Adrenal gland (tissue), 12 donors: Measurements from ENCODE around the gene PLXNA2. TPM values are rescaled to one million over a fixed set of nuclear protein-coding genes. Genes with fewer than 3 reads are reported as not detected.

Experiments used
- DNase-seq, 7 donors: peaks; one replicate each; pipeline ENCODE4 v3.0.0-alpha.2; 2019 to 2020
- H3K27ac ChIP-seq, 5 donors: fragments of 200-600 bp; sonication (generic) in 4 of 5; 1 replicate in 3 of 5; 2 replicates in 2 of 5; pipeline versions ENCODE4 v1.5.1 to v1.8.0; 2016 to 2020; ENCODE audit warnings: mild to moderate bottlenecking in 1 of 5
- H3K27me3 ChIP-seq: fragments of 200-600 bp; 2 replicates; pipeline ENCODE4 v1.8.0; 2021
- H3K36me3 ChIP-seq, 2 donors: fragments of 200-600 bp; replicated peaks in 1 of 2; 1 replicate in 1 of 2; 2 replicates in 1 of 2; pipeline versions ENCODE4 v1.5.1 to v1.8.0; 2018 to 2022
- H3K4me1 ChIP-seq, 2 donors: fragments of 200-600 bp; replicated peaks in 1 of 2; 1 replicate in 1 of 2; 2 replicates in 1 of 2; pipeline versions ENCODE4 v1.5.1 to v1.8.0; 2018 to 2021
- H3K4me3 ChIP-seq, 4 donors: fragments of 200-600 bp; sonication (generic) in 3 of 4; one replicate each; pipeline ENCODE4 v1.5.1; 2016 to 2018
- H3K9me3 ChIP-seq, 3 donors: fragments of 200-600 bp; sonication (generic) in 1 of 3; replicated peaks in 1 of 3; 1 replicate in 2 of 3; 2 replicates in 1 of 3; pipeline versions ENCODE4 v1.5.1 to v1.8.0; 2016 to 2021
- CTCF ChIP-seq, 6 experiments: fragments of 450-650 bp in 4 of 6; fragments of 200-600 bp in 2 of 6; sonication (generic) in 1 of 6; IDR thresholded peaks; 1 replicate in 5 of 6; 2 replicates in 1 of 6; pipeline versions ENCODE4 v1.5.1 to v1.8.0; 2016 to 2021; ENCODE audit warnings: antibody characterized with exemption in 6 of 6, mild to moderate bottlenecking in 2 of 6, moderate library complexity in 1 of 6
- POLR2A ChIP-seq, 2 donors: fragments of 450-650 bp; IDR thresholded peaks; one replicate each; pipeline ENCODE4 v1.6.1; 2017; ENCODE audit warnings: antibody characterized with exemption in 2 of 2, mild to moderate bottlenecking in 2 of 2, moderate library complexity in 1 of 2
- WGBS, 4 donors: extraction: QIAGEN DNeasy Blood & Tissue Kit in 2 of 4; methylation state at CpG; one replicate each; pipeline versions ENCODE4 v1.1.5 to v1.1.7; 2013 to 2017; 5-methylcytosine and 5-hydroxymethylcytosine counted together
- intact Hi-C, 2 donors: fragments of 100-400 bp; cut with DNase I; formaldehyde crosslinking; loops; one replicate each; pipeline versions ENCODE4 v1.14.1 to v1.15.0; 2022 to 2023
- polyA plus RNA-seq, 3 donors: library from polyadenylated mRNA; stranded (reverse); fragments of 200-250 nt in 2 of 3; fragments of 350-450 nt in 1 of 3; fragmentation: Illumina TruSeq in 1 of 3; extraction: RNeasy Lipid Tissue Mini Kit (QIAGEN cat#74804) in 1 of 3; gene quantifications; one replicate each; pipeline ENCODE4 v1.2.3, GENCODE V29; 2013 to 2014
- total RNA-seq, 9 donors: library from RNA; depleted of rRNA in 4 of 9; stranded (reverse); fragments of >200 nt in 4 of 9; fragments of 120-200 nt in 1 of 9; fragmentation: NEBNext Ultra II Directional in 1 of 9; extraction: Animal tissue kit (Norgen Biotek cat#: 25700) in 1 of 9; gene quantifications; one replicate each; pipeline versions ENCODE4 v1.1.0 to v1.2.4, GENCODE V29; 2013 to 2023
- donor health status: healthy with polysubstance abuse.
- donor health status: Bipolar disorder and iron deficiency.
- donor health status: DM: yes; HTN: yes; CAD: no.
- donor health status: DM: no; HTN: no; CAD: no.
- donor health status: DM: no; HTN: no; CAD: no.
- donor health status: DM: yes; HTN: yes; CAD: no.

The PLXNA2 gene
- total and polyA plus RNA-seq, 12 donors, result 2.7 to 9.4 (median 4.5) TPM

DNA sequence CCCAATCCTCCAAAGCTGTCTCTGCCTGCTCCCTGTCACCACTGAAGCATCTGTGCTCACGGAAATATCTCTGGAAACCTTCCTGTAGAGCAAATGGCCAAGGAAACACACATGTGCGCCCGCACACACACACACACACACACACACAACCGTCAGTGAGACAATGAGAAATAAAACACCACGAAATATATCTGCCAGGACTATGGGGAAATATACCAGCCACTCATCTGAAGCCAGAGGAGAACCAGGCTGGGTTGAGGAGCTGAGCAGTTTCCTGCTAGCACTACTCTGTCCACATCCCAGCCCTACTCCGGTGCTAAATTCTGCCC, 25.1 kb upstream of the PLXNA2 start:
- 59 to 73% (median 70%) methylated on average over 6 of the region's 6 CpGs for WGBS, 4 donors
- no peaks in the 10 kb centered on the region for H3K36me3 ChIP-seq
- H3K4me1 ChIP-seq, result no peaks in the 10 kb centered on the region
- H3K9me3 ChIP-seq, result no peaks in the 10 kb centered on the region
- H3K27ac ChIP-seq, result no peak overlapping the region
- H3K27me3 ChIP-seq, result peaks cover 6% of the 10 kb centered on the region
- no peak for DNase-seq
- intact Hi-C loops, result no loop called here
- H3K4me3 ChIP-seq, result no peak overlapping the region
- TF ChIP-seq POLR2A (IDR thresholded peaks at IDR 0.05) (no peak), CTCF (IDR thresholded peaks at IDR 0.05) (no peak)

DNA sequence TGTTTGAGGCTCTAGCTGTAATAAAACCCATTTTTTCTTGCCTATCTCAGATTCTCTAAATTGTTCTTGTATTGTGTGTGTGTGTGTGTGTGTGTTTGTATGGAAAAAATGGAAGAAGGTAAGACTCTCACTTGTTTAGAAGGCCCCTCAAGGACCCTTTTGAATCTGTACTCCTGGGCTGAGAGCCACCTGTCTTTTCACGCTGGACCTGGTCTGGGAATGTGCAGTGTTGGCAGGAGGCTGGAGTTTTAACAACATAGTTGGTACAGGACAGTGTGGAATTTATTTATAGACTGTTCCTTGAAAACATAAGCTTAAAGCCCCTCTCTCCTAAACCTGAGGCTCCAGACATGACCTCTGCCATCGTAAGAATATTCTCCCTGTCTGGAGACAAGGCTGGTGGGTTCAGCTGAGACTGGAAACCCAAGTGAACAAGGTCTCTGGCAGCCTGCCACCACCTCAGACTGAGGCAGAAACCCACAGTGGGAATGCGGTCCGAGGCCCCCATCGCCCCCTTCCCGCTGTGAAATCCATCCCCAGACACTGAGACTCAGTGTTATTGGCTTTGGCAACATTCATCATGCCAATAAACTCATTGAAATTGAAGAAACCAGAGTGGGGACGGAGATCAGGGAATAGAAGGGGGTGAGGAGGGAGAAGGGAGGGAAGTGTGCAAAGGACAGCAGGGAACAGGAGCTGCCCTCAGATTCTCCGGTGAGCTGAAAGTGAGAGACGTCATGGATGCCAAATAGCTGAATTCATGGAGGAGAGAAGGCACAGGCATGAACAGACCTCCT, 24.6 kb upstream of the PLXNA2 start:
- intact Hi-C loops, result no loop called here
- 69 to 79% (median 77%) methylated on average over 5 to 9 of the region's 9 CpGs for WGBS, 4 donors
- Histone ChIP-seq H3K27me3 (peaks cover 6% of the 10 kb centered on the region), H3K9me3 (no peaks in the 10 kb centered on the region), H3K4me1 (no peaks in the 10 kb centered on the region), H3K36me3 (no peaks in the 10 kb centered on the region), H3K27ac (no peak overlapping the region), H3K4me3 (no peak overlapping the region)
- TF ChIP-seq POLR2A (IDR thresholded peaks at IDR 0.05) (no peak), CTCF (IDR thresholded peaks at IDR 0.05) (no peak)
- DNase-seq, result no peak

DNA sequence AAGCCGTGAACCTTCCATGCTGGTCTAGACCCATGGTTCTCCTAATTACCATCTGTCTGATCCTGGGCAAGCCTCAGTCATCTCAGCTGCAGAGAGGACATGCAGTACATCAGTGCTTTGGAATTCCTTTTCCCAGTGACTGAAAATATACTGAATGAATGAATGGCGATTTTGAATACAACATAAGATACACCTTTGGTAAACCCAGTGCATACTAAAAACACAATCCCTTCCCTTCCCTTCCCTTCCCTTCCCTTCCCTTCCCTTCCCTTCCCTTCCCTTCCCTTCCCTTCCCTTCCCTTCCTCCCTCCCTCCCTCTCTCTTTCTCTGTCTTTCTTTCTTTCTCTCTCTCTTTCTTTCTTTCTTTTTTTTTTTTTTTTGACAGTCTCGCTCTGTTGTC, 21.3 kb upstream of the PLXNA2 start:
- DNase-seq, result no peak
- Histone ChIP-seq H3K4me3 (no peak overlapping the region), H3K4me1 (no peaks in the 10 kb centered on the region), H3K27me3 (no peaks in the 10 kb centered on the region), H3K9me3 (no peaks in the 10 kb centered on the region), H3K36me3 (no peaks in the 10 kb centered on the region), H3K27ac (no peak overlapping the region)
- intact Hi-C loops, result no loop called here
- 67 to 85% (median 80%) methylated on average over 3 of the region's 3 CpGs for WGBS, 4 donors
- no peak for TF ChIP-seq POLR2A (IDR thresholded peaks at IDR 0.05)
- no peak for TF ChIP-seq CTCF (IDR thresholded peaks at IDR 0.05)

GRCh38 chr1:208265122-208265469, 20.9 kb upstream of the PLXNA2 start:
- TF ChIP-seq CTCF (IDR thresholded peaks at IDR 0.05) (no peak), POLR2A (IDR thresholded peaks at IDR 0.05) (no peak)
- DNase-seq, result no peak
- Histone ChIP-seq H3K27me3 (no peaks in the 10 kb centered on the region), H3K36me3 (no peaks in the 10 kb centered on the region), H3K4me1 (no peaks in the 10 kb centered on the region), H3K9me3 (no peaks in the 10 kb centered on the region), H3K27ac (no peak overlapping the region), H3K4me3 (no peak overlapping the region)
- 56 to 59% (median 57%) methylated on average over 2 of the region's 2 CpGs for WGBS, 4 donors
- intact Hi-C loops, result no loop called here
